HFFc6 (cell line): Measurements from ENCODE around the gene SMIM8. TPM values are rescaled to one million over a fixed set of nuclear protein-coding genes. Genes with fewer than 3 reads are reported as not detected.

Source experiments
- DNase-seq: peaks from one replicate; pipeline ENCODE4 v3.0.0-alpha.2; 2018
- H3K27ac Mint-ChIP-seq: 2 replicates; pipeline ENCODE4 v1.8.0; 2020; ENCODE audit warnings: mild to moderate bottlenecking, mixed read lengths
- H3K27me3 Mint-ChIP-seq: 2 replicates; pipeline ENCODE4 v1.8.0; 2021; ENCODE audit warnings: mild to moderate bottlenecking, moderate library complexity, mixed read lengths; ENCODE audit not compliant: insufficient read depth
- H3K36me3 Mint-ChIP-seq: 2 replicates; pipeline ENCODE4 v1.8.0; 2021; ENCODE audit warnings: low read depth, mixed read lengths
- H3K4me1 Mint-ChIP-seq: 2 replicates; pipeline ENCODE4 v1.8.0; 2020; ENCODE audit warnings: low read depth, mixed read lengths
- H3K4me3 Mint-ChIP-seq: 2 replicates; pipeline ENCODE4 v1.8.0; 2020; ENCODE audit warnings: mild to moderate bottlenecking, moderate library complexity, mixed read lengths
- H3K9me3 Mint-ChIP-seq: 2 replicates; pipeline ENCODE4 v1.8.0; 2020; ENCODE audit warnings: mild to moderate bottlenecking, mixed read lengths
- CTCF ChIP-seq: fragments of 200-600 bp; sonication (generic); IDR thresholded peaks from 2 replicates; pipeline ENCODE4 v1.5.0; 2021; ENCODE audit warnings: antibody characterized with exemption, mild to moderate bottlenecking
- total RNA-seq, 6 experiments: library from RNA; stranded (reverse); fragmentation: NEBNext Ultra II Directional; extraction: Animal tissue kit (Norgen Biotek cat#: 25700); gene quantifications; 2 replicates in 1 of 6; 3 replicates in 5 of 6; pipeline ENCODE4 v1.2.3, GENCODE V29; 2021

SMIM8 gene
- total RNA-seq, 6 experiments from 2014 or later, result 3.3 to 6.2 (median 4.8) TPM

DNA sequence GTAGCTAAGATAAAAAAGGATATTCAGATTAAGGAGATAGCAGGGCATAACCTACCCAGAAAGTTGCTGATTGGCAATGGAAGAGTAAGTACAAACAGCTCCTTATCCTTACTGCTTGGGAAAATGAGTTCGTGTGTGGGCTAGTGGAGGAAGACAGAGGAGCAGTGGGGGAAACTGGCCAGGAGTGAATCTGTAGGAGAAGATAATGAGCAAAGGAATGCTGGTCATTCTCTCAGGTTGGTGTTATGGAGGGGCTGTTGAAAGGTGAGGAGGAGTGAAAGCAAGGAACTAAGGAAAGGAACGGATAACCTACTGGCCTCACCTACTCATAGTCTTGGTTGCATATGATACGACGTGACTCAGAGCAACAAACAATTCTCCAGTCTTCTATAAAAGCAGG lies 14.0 kb downstream of the SMIM8 start:
- H3K27ac Mint-ChIP-seq, result no peak overlapping the region
- peaks cover 18% of the 10 kb centered on the region for H3K4me1 Mint-ChIP-seq
- no peaks in the 10 kb centered on the region for H3K36me3 Mint-ChIP-seq

GRCh38 chr6:87340230-87340629 lies 17.8 kb downstream of the SMIM8 start:
- DNase-seq, result no peak
- no peaks in the 10 kb centered on the region for H3K27me3 Mint-ChIP-seq
- no peak for TF ChIP-seq CTCF

More for the DNA sequence above, 14.0 kb downstream of the SMIM8 start:
- H3K4me3 Mint-ChIP-seq, result no peak overlapping the region
- H3K27me3 Mint-ChIP-seq, result no peaks in the 10 kb centered on the region
- no peak for TF ChIP-seq CTCF
- DNase-seq, result no peak
- H3K9me3 Mint-ChIP-seq, result no peaks in the 10 kb centered on the region

DNA sequence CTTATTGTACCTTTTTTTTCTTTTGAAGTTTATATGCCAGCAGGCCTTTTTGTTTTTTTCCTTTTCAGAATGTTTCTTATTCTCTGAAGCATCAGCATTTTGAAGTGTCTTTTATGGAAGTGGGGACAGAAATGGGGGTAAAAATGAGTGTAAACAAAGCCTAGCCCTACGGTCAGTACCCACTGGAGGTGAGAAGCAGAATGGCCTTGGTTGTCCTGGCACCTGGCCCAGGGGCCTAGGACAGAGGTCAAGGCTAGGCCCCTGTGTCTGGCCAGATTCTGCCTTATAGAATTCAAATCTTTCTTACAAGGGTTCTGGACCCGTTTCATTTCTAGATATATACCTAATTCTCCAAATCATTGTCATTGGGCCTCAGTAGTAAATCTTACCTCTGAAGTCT lies 18.8 kb downstream of the SMIM8 start:
- Mint-ChIP-seq H3K27ac (no peak overlapping the region), H3K36me3 (no peaks in the 10 kb centered on the region), H3K4me1 (no peaks in the 10 kb centered on the region), H3K9me3 (no peaks in the 10 kb centered on the region), H3K4me3 (no peak overlapping the region), H3K27me3 (no peaks in the 10 kb centered on the region)
- no peak for TF ChIP-seq CTCF
- no peak for DNase-seq

More at GRCh38 chr6:87340230-87340629, 17.8 kb downstream of the SMIM8 start:
- Mint-ChIP-seq H3K27ac (no peak overlapping the region), H3K4me3 (no peak overlapping the region), H3K36me3 (no peaks in the 10 kb centered on the region), H3K9me3 (no peaks in the 10 kb centered on the region), H3K4me1 (no peaks in the 10 kb centered on the region)

DNA sequence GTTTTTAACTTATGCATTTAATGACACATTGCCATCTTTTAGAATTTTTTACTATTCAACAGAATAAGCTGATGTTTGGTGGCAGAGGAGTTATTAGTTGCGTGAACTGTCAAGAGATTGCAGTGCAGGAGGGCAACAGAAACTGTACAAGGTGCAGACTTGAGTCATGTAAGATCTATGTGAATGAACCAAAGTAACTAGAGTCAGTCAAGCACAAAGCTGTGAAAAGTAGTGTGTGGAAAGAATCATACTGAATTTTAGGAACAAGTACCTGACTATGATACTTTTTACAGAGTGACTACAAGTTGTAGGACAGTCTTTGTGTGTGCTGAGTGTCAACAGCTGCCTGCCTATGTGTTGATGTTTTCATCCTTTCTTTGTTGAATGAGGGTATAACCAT lies 19.5 kb downstream of the SMIM8 start:
- Mint-ChIP-seq H3K9me3 (no peaks in the 10 kb centered on the region), H3K4me3 (no peak overlapping the region), H3K27ac (no peak overlapping the region), H3K4me1 (no peaks in the 10 kb centered on the region), H3K27me3 (no peaks in the 10 kb centered on the region), H3K36me3 (no peaks in the 10 kb centered on the region)
- no peak for TF ChIP-seq CTCF
- DNase-seq, result no peak

DNA sequence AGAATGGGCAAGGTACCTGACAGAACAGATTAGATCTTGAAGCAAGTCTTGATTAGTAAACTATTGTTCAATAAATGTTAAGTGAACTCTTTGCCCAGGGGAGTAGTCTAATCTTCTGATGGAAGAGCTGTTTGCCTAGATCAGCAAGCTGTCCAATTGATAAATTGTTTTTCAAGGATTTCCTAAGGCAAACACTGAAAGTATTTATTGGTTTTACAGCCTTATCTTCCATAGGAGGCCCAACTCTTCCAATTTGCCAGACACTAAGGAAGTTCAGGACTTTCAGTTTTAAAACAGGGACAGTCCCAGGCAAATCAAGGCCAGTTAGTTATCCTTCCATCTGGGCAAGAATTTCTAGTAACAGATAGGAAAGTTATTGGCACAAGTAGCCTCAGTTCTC lies 20.4 kb downstream of the SMIM8 start:
- Mint-ChIP-seq H3K27me3 (no peaks in the 10 kb centered on the region), H3K9me3 (no peaks in the 10 kb centered on the region), H3K36me3 (no peaks in the 10 kb centered on the region), H3K27ac (no peak overlapping the region), H3K4me3 (no peak overlapping the region), H3K4me1 (no peaks in the 10 kb centered on the region)
- no peak for TF ChIP-seq CTCF
- DNase-seq, result no peak

- Mint-ChIP-seq H3K4me3 (no peak within 1 kb of the TSS), H3K27me3 (no peaks in the 10 kb centered on the region), H3K36me3 (no peaks in the 10 kb centered on the region), H3K4me1 (no peaks in the 10 kb centered on the region), H3K9me3 (no peaks in the 10 kb centered on the region), H3K27ac (no peak within 1 kb of the TSS)
- no peak for DNase-seq
- TF ChIP-seq CTCF, result no peak
These were observed 22.3 kb downstream of the SMIM8 start, which contains the start of gene C6orf163 for GRCh38 chr6:87344731-87345130. Gene C6orf163, plus strand, starts transcription at chr6:87344813. Its CDS starts 287 bp downstream, at chr6:87345100.
